Endothelial cell of umbilical vein (primary cell): Measurements from ENCODE around the gene ARHGEF17.

Experiments used
- CTCF ChIP-seq, 2 donors: IDR thresholded peaks; 1 replicate in 1 of 2; 2 replicates in 1 of 2; pipeline ENCODE4 v1.5.1; 2011; ENCODE audit warnings: low read length in 2 of 2, mild to moderate bottlenecking in 2 of 2, moderate library complexity in 2 of 2, control low read depth in 1 of 2, inconsistent platforms in 1 of 2, low read depth in 1 of 2; ENCODE audit not compliant: insufficient read depth in 1 of 2; ENCODE audit errors: extremely low read depth in 1 of 2
- JUN ChIP-seq: IDR thresholded peaks from 2 replicates; pipeline ENCODE4 v1.6.1; 2011; ENCODE audit warnings: borderline replicate concordance, low read depth; ENCODE audit not compliant: insufficient read length, insufficient read depth
- POLR2AphosphoS5 ChIP-seq: IDR thresholded peaks from 2 replicates; pipeline ENCODE4 v1.6.1; 2012; ENCODE audit warnings: low read depth, mild to moderate bottlenecking, control low read depth, low read length, moderate library complexity; ENCODE audit not compliant: insufficient read depth

GRCh38 chr11:73365352-73366264 is 57.5 kb downstream of the ARHGEF17 start:
- no peak for TF ChIP-seq CTCF (IDR thresholded peaks at IDR 0.05; ENCODE audit: extremely low read depth in 1 of 2, insufficient read depth in 1 of 2, low read depth in 1 of 2, low read length in 2 of 2)
- no peak for TF ChIP-seq JUN
- TF ChIP-seq POLR2AphosphoS5, result no peak
